ENCODE measurements around the gene TVP23A.

DNA sequence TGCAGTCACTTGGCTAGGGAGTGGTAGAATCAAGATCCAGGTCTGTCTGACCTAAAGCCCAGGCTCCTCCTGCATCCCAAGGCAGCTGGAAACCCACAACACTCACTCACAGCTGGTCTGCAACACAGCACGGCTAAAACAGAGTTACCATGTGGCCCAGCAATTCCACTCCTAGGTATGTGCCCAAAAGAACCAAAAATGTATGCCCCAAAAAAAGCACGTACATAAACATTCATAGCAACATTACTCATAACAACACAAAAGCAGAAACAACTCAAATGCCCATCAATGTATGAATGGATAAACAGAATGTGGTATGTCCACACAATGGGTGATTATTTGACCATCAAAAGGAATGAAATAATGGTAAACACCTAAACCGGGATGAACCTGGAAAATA is 8.9 kb downstream of the TVP23A start:
- TF ChIP-seq POLR2A (IDR thresholded peaks at IDR 0.05) (no peak), CTCF (IDR thresholded peaks at IDR 0.05 in 4 of 5, conservative IDR thresholded peaks at IDR 0.05 in 1 of 5) (no peak)

Data from gastrocnemius medialis (tissue), 4 donors.